GM12873 (cell line): ENCODE results near the gene TMTC1.

ENCODE experiments used
- CTCF ChIP-seq: IDR thresholded peaks from 2 replicates; pipeline ENCODE4 v1.5.1; 2012; ENCODE audit warnings: low read depth, mild to moderate bottlenecking, moderate library complexity, low read length, control low read depth; ENCODE audit not compliant: insufficient read depth; ENCODE audit errors: missing control alignments

Gene TMTC1

DNA sequence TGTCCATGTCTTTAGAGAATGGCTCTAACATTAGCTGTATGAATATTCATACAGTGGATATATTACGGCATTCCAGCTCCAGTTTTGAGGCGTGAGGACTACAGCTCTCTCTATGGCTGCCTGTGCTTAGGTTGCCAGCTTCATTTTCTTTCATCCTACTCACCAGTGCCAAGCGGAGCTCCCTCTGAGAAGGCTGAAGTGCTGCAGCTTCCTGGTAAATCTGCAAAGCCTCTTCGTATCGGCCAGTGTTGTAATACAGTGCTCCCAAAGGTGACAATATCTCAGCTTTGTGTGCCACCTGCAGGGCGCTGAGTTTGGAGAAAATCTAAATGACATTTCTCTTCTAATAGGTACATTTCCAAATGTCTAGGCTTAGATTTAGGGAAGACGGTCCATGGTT is 266.5 kb downstream of the TMTC1 start:
- no peak for TF ChIP-seq CTCF

DNA sequence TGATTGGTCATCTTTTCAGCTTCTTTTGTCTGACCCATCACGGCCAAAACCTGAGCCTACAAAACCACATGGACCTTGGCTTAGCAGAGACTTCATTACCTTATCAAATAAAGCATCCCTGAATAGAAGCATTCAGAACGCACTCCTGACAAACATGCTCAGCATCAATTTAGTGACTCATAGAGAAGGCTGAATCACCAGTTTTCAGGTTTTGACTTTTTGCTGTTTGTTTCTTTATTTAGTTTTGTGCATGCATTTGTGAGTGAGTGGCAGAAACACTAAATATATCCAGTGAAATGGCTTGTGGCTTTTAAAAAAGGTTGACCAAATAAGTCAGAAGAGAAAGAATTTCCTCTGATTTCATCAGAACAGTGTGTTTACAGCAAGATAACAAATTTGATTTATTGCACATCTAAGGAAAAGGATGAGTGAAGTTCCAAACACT is 267.3 kb downstream of the TMTC1 start:
- no peak for TF ChIP-seq CTCF

- no peak for TF ChIP-seq CTCF
Observed at GRCh38 chr12:29510591-29511185, 273.1 kb downstream of the TMTC1 start.

- TF ChIP-seq CTCF = no peak
Observed at GRCh38 chr12:29509503-29509902, 274.2 kb downstream of the TMTC1 start.

- no peak for TF ChIP-seq CTCF
Observed at GRCh38 chr12:29508949-29509348, 274.8 kb downstream of the TMTC1 start.

- no peak for TF ChIP-seq CTCF
Observed at GRCh38 chr12:29505122-29505521, 278.6 kb downstream of the TMTC1 start.

DNA sequence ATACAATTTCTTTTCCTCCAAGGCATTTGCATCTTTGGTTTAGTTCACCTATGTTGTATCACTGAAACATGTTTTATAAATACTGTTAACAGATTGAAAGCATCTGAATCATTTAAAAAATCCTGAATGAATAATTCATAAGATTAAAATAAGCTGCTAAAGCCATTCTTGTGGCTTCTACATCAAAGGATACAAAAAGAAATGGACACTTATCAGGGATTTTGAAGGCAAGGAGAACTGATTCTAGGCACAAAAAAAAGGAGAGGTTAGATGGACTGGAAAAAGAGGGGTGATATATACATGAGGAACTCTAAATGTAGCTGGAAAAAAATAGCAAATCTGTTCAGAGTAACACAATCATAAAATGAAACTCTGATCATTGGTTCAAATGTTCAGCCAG is 280.5 kb downstream of the TMTC1 start:
- no peak for TF ChIP-seq CTCF
